ENCODE data around the gene LYZL6.
A peak's percentile ranks its signal among the peaks of the same experiment; 100 is the strongest.

The LYZL6 gene

GRCh38 chr17:35969558-35970380 is 26.3 kb upstream of the LYZL6 start:
- DNase-seq (ENCODE audit: low spot score) = peak; percentile 69
- TF ChIP-seq, protein P1, sequence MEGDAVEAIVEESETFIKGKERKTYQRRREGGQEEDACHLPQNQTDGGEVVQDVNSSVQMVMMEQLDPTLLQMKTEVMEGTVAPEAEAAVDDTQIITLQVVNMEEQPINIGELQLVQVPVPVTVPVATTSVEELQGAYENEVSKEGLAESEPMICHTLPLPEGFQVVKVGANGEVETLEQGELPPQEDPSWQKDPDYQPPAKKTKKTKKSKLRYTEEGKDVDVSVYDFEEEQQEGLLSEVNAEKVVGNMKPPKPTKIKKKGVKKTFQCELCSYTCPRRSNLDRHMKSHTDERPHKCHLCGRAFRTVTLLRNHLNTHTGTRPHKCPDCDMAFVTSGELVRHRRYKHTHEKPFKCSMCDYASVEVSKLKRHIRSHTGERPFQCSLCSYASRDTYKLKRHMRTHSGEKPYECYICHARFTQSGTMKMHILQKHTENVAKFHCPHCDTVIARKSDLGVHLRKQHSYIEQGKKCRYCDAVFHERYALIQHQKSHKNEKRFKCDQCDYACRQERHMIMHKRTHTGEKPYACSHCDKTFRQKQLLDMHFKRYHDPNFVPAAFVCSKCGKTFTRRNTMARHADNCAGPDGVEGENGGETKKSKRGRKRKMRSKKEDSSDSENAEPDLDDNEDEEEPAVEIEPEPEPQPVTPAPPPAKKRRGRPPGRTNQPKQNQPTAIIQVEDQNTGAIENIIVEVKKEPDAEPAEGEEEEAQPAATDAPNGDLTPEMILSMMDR (IDR thresholded peaks at IDR 0.05; ENCODE audit: extremely low read depth, missing control alignments) = peak; percentile 77

GRCh38 chr17:35968520-35969054 is 25.1 kb upstream of the LYZL6 start:
- TF ChIP-seq, protein P1 (IDR thresholded peaks at IDR 0.05; ENCODE audit: extremely low read depth, missing control alignments) = no peak
- no peak for DNase-seq (ENCODE audit: low spot score)

- TF ChIP-seq, protein P1 (IDR thresholded peaks at IDR 0.05; ENCODE audit: extremely low read depth, missing control alignments) = no peak
- DNase-seq (ENCODE audit: low spot score) = no peak
These were observed 21.8 kb upstream of the LYZL6 start for GRCh38 chr17:35965272-35965671.

DNA sequence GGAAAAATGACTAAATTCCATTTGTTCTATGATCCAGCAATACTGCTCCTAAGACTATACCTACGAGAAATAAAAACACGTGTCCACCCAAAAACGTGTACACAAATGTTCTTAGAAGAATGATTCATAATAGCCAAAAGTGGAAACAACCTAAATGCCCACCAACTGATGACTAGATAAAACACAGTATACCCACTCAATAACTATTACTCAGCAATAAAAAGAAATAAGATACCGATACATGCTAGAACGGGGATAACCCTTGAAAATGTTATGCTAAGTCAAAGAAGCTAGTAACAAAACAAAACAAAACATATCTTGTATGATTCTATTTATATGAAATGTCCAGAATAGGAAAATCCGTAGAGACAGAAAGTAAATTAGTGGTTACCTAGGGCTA is 20.1 kb upstream of the LYZL6 start:
- TF ChIP-seq, protein P1 (IDR thresholded peaks at IDR 0.05; ENCODE audit: extremely low read depth, missing control alignments) = no peak
- DNase-seq (ENCODE audit: low spot score) = no peak

GRCh38 chr17:35953720-35954119 is 10.2 kb upstream of the LYZL6 start:
- TF ChIP-seq, protein P1 (IDR thresholded peaks at IDR 0.05; ENCODE audit: extremely low read depth, missing control alignments) = no peak
- DNase-seq (ENCODE audit: low spot score) = no peak

- no peak for DNase-seq (ENCODE audit: low spot score)
These were observed 5.9 kb upstream of the LYZL6 start for GRCh38 chr17:35949401-35949800.

DNA sequence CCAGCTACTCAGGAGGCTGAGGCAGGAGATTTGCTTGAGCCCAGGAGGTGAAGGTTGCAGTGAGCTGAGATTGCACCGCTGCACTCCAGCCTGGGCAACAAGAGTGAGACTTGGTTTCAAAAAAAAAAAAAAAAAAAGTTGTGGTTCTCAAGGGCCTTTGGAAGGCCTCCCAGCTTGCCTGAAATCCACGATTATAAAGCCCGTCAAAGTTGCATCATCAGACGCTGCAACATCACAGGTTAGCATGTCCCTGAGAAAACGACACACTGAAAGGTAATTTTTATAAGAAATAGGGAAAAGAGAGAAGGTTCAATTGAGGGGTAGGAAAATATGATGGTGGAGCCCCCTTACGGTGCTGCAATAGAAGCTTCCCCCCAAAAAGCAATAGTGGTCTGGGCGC is 4.6 kb upstream of the LYZL6 start:
- no peak for DNase-seq (ENCODE audit: low spot score)
- TF ChIP-seq, protein P1 (IDR thresholded peaks at IDR 0.05; ENCODE audit: extremely low read depth, missing control alignments) = no peak

More at GRCh38 chr17:35949401-35949800, 5.9 kb upstream of the LYZL6 start:
- TF ChIP-seq, protein P1 (IDR thresholded peaks at IDR 0.05; ENCODE audit: extremely low read depth, missing control alignments) = no peak

Measured in GM20000 (cell line).